Measurements from ENCODE around the gene TMEM163.
A peak's percentile ranks its signal among the peaks of the same experiment; 100 is the strongest.

The TMEM163 gene

DNA sequence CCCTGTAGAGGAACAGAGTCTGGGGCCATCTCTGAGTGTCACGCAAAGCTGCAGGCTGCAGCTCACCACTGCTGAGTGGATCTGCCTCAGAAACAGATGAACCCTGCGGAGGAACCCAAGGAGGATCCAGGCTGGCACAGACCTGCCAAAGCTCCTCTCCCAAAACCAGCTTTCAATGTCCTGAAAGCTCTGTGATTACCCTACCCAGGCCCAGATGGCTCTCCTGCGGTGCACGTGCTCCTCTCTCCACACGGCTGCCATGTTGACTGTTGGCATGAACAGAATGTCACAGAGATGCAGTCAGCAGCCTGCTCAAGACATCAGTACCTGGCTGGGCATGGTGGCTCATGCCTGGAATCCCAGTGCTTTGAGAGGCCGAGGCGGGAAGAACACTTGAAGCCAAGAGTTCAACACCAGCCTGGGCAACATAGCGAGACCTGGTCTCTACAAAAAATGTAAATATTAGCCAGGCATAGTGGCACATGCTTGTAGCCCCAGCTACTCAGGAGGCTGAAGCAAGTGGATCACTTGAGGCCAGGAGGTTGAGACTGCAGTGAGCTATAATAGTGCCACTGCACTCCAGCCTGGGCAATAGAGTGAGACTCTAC, 248.1 kb downstream of the TMEM163 start:
- DNase-seq: no peak

DNA sequence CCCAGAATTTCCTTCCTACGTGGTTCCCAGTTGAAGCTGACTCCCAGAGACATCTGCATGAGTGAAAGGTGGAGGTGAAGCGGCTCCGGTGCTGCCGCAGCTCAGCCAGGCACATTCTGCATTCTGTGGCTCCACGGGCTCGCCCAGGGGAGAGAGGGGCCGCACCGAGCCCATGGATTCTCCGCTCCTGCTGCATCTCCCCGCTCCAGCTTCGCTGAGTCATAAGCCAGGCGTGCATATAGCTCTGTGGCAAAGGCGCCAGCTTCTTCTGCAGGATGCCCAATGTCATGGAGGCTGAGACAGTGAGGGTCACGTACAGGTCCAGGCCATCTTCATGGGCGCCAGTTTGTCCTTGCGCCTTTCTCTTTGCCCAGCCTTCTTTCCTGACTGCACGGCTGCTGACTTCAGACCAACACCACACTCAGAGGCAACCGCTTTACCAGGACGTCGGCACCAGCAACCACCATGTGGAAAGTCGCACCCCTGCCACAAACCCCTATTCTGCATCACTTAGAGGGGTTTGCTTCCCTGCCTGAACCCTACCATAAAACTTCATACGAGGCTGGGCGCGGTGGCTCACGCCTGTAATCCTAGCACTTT, 249.2 kb downstream of the TMEM163 start:
- DNase-seq: no peak

DNA sequence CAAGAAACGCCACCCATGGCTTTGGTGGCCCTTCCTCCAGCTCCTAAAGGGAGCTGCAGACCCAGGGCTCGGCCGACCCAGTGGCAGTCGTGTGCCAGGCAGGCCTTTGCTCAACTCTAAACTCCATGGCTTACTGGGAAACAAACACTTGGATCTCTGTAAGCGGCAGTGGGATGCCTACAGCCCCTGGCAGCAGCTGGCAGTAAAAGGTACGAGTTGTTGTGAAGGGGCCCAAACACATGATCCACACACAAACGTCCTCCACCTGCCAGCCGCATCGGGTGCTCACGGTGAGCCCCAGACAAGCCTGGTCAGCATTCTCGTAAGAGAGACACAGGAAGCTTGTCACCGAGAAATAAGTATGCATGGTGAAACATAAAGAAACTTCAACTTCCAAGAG, 250.0 kb downstream of the TMEM163 start:
- DNase-seq: no peak

- DNase-seq: no peak
These were observed 250.6 kb downstream of the TMEM163 start for GRCh38 chr2:134468164-134468563.

- peak; percentile 38 for DNase-seq
These were observed 252.7 kb downstream of the TMEM163 start for GRCh38 chr2:134466141-134466540.

- DNase-seq: no peak
These were observed 253.3 kb downstream of the TMEM163 start for GRCh38 chr2:134465228-134466105.

DNA sequence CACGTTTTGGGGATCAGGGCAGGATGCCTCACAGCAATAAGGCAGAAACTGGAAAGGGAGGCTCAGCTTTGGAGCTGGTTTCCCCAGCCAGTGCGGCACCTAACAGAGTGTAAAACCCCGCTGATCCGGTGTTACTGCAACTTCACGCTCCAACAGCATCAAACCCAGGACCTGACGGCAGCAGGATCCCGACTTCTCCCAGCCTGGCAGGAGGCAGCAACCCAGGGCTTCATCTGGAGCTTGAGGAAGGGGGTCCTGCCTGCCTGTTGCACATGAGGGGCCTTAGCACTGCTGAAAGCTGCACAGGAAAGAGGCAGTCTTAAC, 255.1 kb downstream of the TMEM163 start:
- no peak for DNase-seq

DNA sequence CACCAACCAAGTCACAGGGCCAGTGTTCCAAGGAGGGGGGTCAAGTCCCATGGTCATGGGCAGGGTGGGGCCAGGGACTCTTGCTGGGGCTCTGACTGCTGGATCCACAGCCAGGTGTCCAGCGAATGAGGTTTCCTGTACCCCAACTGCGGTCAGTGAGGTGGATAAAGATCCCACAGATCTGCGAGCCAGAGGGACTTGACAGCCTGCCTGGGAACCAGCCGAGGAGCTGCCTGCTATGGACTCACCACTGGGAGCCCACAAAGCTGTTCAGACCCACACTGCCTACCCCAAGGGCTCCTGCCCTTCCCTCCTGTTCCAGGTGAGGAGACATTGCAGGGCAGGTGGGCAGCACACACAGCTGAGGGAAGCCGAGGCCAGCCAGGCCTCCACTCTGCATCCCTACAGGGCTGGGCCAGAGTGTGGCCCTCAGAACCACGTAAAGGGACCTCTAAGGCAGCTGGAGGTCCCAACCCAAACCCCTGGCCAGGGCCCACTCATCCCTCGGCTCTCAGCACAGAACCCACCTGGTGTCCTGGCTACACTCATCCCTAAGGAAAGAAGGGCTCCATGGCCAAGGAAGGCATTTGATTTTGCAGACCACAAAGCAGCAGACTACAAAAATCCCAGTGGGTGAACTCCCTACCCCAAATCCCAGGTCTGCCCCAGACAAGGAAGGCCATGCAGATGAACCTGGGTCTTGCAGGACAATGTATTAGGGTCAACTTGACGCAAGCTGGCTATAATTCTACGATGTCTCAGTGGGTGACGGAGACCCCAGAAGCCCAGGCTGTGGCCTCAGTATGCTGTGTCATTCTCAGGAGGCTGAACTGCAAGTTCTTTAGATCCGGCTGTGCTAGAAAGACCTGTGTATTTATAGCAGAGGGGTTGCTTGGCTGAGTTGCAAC, 255.8 kb downstream of the TMEM163 start:
- no peak for DNase-seq

GRCh38 chr2:134462275-134462674, 256.5 kb downstream of the TMEM163 start:
- no peak for DNase-seq

- peak; percentile 25 for DNase-seq
These were observed 257.3 kb downstream of the TMEM163 start for GRCh38 chr2:134461511-134461910.

DNA sequence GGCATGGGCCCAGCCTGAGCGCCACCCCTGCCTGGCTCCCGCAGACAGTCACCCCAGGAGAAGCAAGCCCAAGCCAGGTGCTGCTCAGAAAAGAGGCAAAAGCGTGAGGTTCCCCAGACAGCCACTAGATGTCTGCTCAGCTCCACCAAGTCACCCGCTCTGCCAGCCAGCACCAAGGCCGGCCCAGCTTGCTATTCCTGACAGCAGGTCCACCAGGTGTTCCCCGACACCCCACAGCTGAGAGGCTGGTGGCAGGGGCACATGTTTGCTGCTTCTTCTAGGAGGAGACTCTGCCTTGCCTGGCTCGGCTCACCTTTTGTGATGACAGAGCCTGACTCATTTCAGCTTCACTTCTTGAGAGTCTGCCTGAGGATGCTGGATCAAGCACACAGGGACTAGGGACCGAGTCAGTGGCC, 258.2 kb downstream of the TMEM163 start:
- peak; percentile 37 for DNase-seq

GRCh38 chr2:134459706-134460406, 258.9 kb downstream of the TMEM163 start:
- no peak for DNase-seq

DNA sequence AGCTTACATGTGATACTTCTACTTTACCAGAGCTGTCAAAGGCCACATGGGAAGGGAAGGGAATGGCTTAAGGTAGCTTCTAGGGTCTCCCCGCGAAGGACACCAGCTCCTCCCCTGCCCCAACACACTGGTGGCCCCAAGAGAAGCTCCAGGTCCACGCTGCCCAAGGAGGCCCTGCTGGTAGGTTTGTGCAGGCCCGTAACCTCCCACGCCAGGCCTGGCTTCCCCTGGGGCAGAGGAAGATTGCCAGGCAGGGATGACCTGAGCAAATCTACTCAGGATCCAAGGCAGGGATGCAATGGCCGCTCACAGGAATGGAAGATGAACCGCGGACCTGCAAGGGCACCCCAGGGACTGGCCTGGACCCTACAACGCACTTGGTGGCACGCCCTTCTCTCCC, 259.9 kb downstream of the TMEM163 start:
- no peak for DNase-seq

DNA sequence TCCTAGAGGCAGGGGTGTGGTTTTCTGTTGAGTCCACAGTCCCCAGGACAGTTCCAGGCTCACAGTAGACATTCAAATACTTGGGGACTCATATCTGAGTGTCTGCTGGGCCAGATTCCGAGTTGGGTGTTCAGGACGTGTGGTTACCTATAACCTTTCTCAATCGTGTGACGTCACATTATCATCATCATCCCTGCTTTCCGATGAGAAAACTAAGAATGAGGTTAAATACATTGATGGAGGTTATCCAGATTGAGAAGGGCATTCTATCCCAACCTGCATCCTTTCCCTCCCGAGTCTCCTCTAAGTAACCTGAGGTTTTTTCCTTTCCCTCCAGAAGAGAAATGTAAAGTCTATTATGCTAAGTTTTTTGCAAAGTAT, 260.3 kb downstream of the TMEM163 start:
- DNase-seq: no peak

DNA sequence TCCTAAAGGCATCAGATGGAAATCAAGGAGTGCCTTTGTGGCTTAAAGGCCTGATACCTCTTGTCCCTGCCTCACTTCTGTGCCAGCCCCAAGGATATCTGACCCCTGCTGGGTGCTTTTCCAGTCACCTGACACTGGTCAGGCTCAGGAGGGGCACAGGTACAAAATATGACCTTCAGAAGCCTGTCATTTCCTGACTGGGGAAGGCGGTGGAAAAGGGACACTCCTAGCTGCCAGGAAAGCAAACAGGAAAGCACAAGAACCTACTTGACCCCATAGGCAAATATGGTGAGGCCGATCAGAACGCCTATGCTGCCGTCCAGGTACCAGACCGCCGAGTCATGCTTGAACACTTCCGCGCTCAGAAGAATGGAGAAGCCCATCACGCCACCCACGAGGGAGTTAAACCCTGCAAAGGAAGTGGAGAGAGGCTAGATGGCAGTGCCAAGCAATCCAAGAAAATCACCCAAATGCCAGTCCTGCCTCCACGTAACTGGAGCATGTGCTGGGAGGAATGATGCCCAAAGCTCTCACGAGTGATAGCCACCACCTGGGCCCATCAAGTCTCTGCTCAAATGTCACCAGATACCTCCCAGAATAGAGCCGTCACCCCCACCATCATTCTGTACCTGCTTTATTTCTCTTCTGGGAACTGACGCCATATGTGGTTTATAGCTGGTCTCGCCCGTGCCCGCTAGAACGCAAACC, 260.9 kb downstream of the TMEM163 start:
- no peak for DNase-seq

GRCh38 chr2:134457353-134457752, 261.4 kb downstream of the TMEM163 start:
- DNase-seq: no peak

DNA sequence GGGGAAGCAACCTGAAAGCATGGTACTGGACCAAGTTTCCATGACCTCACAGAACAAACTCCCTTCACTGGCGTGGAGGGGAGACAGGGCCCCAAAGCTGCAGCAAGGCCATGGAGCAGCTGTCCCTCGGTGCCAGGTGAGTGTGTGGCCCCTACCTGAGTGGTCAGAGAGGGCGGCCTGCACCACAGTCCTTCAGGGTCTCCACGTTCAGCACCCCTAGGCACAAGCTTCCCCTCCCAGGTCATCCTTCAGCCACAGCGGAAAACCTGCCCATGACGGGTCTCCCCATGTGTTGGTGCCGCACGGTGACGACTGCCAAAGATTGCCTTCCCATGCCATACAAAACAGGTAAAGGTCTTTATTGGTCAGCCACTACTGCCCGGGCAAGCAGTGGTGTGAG, 263.4 kb downstream of the TMEM163 start:
- DNase-seq: no peak

- no peak for DNase-seq
These were observed 263.9 kb downstream of the TMEM163 start for GRCh38 chr2:134454931-134455330.

GRCh38 chr2:134454426-134454825, 264.4 kb downstream of the TMEM163 start:
- DNase-seq: no peak

- DNase-seq: no peak
These were observed 264.8 kb downstream of the TMEM163 start for GRCh38 chr2:134453973-134454372.

GRCh38 chr2:134453476-134453875, 265.3 kb downstream of the TMEM163 start:
- no peak for DNase-seq

All from kidney glomerular epithelial cell (primary cell).